Measurements from ENCODE around the gene BPIFB6. TPM values are rescaled to one million over a fixed set of nuclear protein-coding genes. Genes with fewer than 3 reads are reported as not detected.

Gene BPIFB6
- total and polyA plus RNA-seq, 10 of the 15 experiments (the other 5 are each of a cell fraction or from before 2014, with no cell fraction given): not detected

DNA sequence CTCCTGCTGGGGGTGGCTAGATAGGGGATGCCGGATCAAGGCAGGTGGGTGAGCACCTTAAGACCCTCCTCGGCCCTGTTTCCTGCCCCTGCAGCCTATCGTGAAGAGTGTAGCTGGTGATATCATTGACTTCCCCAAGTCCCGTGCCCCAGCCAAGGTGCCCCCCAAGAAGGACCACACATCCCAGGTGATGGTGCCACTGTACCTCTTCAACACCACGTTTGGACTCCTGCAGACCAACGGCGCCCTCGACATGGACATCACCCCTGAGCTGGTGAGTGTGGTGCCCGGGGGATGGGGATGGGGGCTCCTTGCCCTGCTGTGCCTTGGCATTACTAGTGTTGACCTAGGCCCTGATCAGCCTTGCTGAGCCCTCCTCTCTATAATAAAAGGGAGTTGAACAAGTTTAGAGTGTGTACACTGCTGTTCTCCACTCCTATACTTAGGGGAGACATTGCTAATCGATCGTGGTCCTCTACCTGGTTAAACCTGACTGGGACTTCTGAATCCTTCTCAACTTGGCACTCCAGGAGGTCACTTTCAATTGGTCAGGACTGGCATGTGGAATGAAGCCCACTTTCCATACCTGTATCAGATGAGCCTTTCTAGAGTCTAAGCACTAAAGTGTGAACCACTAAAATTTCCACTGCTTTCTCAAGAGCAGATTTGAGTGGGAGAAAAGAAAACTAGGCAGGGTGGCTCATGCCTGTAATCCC lies 33.3 kb downstream of the BPIFB6 start:
- TF ChIP-seq SRF (IDR thresholded peaks at IDR 0.05; ENCODE audit: low read depth in 2 of 2, low read length in 2 of 2) (no peak), JUND (IDR thresholded peaks at IDR 0.05; ENCODE audit: low read depth, low read length) (no peak), RAD21 (IDR thresholded peaks at IDR 0.05; ENCODE audit: insufficient read depth, low read depth, low read length) (no peak), BMI1 (IDR thresholded peaks at IDR 0.05; ENCODE audit: borderline replicate concordance) (no peak)
- H4K20me1 ChIP-seq (ENCODE audit: control insufficient read depth, insufficient read depth): no peaks in the 10 kb centered on the region
- SMC1A ChIA-PET (ENCODE audit: uncharacterized antibody, unreplicated experiment): no interaction called here

GRCh38 chr20:33065785-33066184 lies 34.3 kb downstream of the BPIFB6 start:
- in situ Hi-C loops (cut with MboI) (no loop called here), intact Hi-C loops (cut with micrococcal nuclease; ENCODE audit: unreplicated experiment) (no loop called here)
- Histone ChIP-seq H3K4me1 (ENCODE audit: control insufficient read depth, insufficient read depth, low read length) (no peaks in the 10 kb centered on the region), H3K79me2 (ENCODE audit: control insufficient read depth, insufficient read depth, low read length) (no peaks in the 10 kb centered on the region), H3K9ac (ENCODE audit: control insufficient read depth, insufficient read depth, low read length) (no peak overlapping the region), H3K27me3 (replicated peaks in 1 of 2; ENCODE audit: control insufficient read depth in 2 of 2, insufficient read depth in 2 of 2, low read length in 1 of 2) (no peaks in the 10 kb centered on the region), H3K4me3 (no peak overlapping the region), H3K27ac (ENCODE audit: control insufficient read depth, insufficient read depth) (no peak overlapping the region), H4K20me1 (ENCODE audit: control insufficient read depth, insufficient read depth) (no peaks in the 10 kb centered on the region), H3K4me2 (ENCODE audit: control insufficient read depth, insufficient read depth) (no peak overlapping the region), H2AFZ (ENCODE audit: control insufficient read depth, low read depth, low read length) (no peak overlapping the region), H3K36me3 (ENCODE audit: control insufficient read depth in 2 of 2, insufficient read depth in 2 of 2, low read length in 1 of 2) (no peaks in the 10 kb centered on the region), H3K9me3 (replicated peaks; ENCODE audit: control insufficient read depth, insufficient read depth, low read length) (no peaks in the 10 kb centered on the region)
- RAD21 ChIA-PET (ENCODE audit: unreplicated experiment): no interaction called here
- no peak for FAIRE-seq
- CTCF ChIA-PET: no interaction called here
- POLR2A ChIA-PET: no interaction called here
- no peak for ATAC-seq
- 29% methylated on average over 9 of the region's 9 CpGs for WGBS (ENCODE audit: insufficient coverage, insufficient replicate concordance, low lambda C conversion rate, missing lambda C conversion rate)
- DNase-seq (ENCODE audit: low read depth, low spot score): no peak
- no TSS peak for BruUV-seq (replicated peaks)
- SMC1A ChIA-PET (ENCODE audit: uncharacterized antibody, unreplicated experiment): no interaction called here
- TF ChIP-seq NR2F1 (conservative IDR thresholded peaks at IDR 0.05) (no peak), BRCA1 (IDR thresholded peaks at IDR 0.05; ENCODE audit: low read depth, low read length) (no peak), SUPT20H (IDR thresholded peaks at IDR 0.05; ENCODE audit: borderline replicate concordance, control insufficient read depth, low read depth, low read length) (no peak), NFYA (IDR thresholded peaks at IDR 0.05; ENCODE audit: borderline replicate concordance, low read depth, low read length) (no peak), CHD1 (IDR thresholded peaks at IDR 0.05; ENCODE audit: low read depth, low read length) (no peak)
- TF ChIP-seq, protein P1, sequence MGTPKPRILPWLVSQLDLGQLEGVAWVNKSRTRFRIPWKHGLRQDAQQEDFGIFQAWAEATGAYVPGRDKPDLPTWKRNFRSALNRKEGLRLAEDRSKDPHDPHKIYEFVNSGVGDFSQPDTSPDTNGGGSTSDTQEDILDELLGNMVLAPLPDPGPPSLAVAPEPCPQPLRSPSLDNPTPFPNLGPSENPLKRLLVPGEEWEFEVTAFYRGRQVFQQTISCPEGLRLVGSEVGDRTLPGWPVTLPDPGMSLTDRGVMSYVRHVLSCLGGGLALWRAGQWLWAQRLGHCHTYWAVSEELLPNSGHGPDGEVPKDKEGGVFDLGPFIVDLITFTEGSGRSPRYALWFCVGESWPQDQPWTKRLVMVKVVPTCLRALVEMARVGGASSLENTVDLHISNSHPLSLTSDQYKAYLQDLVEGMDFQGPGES (IDR thresholded peaks at IDR 0.05): no peak
- TF ChIP-seq, protein P2, sequence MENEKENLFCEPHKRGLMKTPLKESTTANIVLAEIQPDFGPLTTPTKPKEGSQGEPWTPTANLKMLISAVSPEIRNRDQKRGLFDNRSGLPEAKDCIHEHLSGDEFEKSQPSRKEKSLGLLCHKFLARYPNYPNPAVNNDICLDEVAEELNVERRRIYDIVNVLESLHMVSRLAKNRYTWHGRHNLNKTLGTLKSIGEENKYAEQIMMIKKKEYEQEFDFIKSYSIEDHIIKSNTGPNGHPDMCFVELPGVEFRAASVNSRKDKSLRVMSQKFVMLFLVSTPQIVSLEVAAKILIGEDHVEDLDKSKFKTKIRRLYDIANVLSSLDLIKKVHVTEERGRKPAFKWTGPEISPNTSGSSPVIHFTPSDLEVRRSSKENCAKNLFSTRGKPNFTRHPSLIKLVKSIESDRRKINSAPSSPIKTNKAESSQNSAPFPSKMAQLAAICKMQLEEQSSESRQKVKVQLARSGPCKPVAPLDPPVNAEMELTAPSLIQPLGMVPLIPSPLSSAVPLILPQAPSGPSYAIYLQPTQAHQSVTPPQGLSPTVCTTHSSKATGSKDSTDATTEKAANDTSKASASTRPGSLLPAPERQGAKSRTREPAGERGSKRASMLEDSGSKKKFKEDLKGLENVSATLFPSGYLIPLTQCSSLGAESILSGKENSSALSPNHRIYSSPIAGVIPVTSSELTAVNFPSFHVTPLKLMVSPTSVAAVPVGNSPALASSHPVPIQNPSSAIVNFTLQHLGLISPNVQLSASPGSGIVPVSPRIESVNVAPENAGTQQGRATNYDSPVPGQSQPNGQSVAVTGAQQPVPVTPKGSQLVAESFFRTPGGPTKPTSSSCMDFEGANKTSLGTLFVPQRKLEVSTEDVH (IDR thresholded peaks at IDR 0.05; ENCODE audit: low read depth, partially characterized antibody): no peak
- TF ChIP-seq, protein P3, sequence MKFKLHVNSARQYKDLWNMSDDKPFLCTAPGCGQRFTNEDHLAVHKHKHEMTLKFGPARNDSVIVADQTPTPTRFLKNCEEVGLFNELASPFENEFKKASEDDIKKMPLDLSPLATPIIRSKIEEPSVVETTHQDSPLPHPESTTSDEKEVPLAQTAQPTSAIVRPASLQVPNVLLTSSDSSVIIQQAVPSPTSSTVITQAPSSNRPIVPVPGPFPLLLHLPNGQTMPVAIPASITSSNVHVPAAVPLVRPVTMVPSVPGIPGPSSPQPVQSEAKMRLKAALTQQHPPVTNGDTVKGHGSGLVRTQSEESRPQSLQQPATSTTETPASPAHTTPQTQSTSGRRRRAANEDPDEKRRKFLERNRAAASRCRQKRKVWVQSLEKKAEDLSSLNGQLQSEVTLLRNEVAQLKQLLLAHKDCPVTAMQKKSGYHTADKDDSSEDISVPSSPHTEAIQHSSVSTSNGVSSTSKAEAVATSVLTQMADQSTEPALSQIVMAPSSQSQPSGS (IDR thresholded peaks at IDR 0.05; ENCODE audit: low read length): no peak

More for the DNA sequence above, 33.3 kb downstream of the BPIFB6 start:
- ChIA-PET POLR2A (no interaction called here), RAD21 (ENCODE audit: unreplicated experiment) (no interaction called here), CTCF (no interaction called here)
- Histone ChIP-seq H3K4me1 (ENCODE audit: control insufficient read depth, insufficient read depth, low read length) (no peaks in the 10 kb centered on the region), H3K9ac (ENCODE audit: control insufficient read depth, insufficient read depth, low read length) (no peak overlapping the region), H3K4me3 (no peak overlapping the region), H3K4me2 (ENCODE audit: control insufficient read depth, insufficient read depth) (no peak overlapping the region), H3K27ac (ENCODE audit: control insufficient read depth, insufficient read depth) (no peak overlapping the region), H3K9me3 (replicated peaks; ENCODE audit: control insufficient read depth, insufficient read depth, low read length) (no peaks in the 10 kb centered on the region), H3K79me2 (ENCODE audit: control insufficient read depth, insufficient read depth, low read length) (no peaks in the 10 kb centered on the region), H3K27me3 (replicated peaks in 1 of 2; ENCODE audit: control insufficient read depth in 2 of 2, insufficient read depth in 2 of 2, low read length in 1 of 2) (no peaks in the 10 kb centered on the region), H2AFZ (ENCODE audit: control insufficient read depth, low read depth, low read length) (no peak overlapping the region), H3K36me3 (ENCODE audit: control insufficient read depth in 2 of 2, insufficient read depth in 2 of 2, low read length in 1 of 2) (no peaks in the 10 kb centered on the region)
- no peak for ATAC-seq
- intact Hi-C loops (cut with micrococcal nuclease; ENCODE audit: unreplicated experiment) (no loop called here), in situ Hi-C loops (cut with MboI) (no loop called here)
- WGBS (ENCODE audit: insufficient coverage, insufficient replicate concordance, low lambda C conversion rate, missing lambda C conversion rate): 38% methylated on average over 11 of the region's 11 CpGs
- no TSS peak for BruUV-seq (replicated peaks)
- DNase-seq (ENCODE audit: low read depth, low spot score): no peak
- FAIRE-seq: no peak

All from GM12878 (cell line).